ENCODE results near the gene LRRFIP1. TPM values are rescaled to one million over a fixed set of nuclear protein-coding genes. Genes with fewer than 3 reads are reported as not detected.

LRRFIP1 gene
- total and polyA plus RNA-seq, 9 donors: 27.4 to 71.1 (median 56.1) TPM

GRCh38 chr2:237671466-237672138 is 44.2 kb downstream of the LRRFIP1 start:
- Histone ChIP-seq H3K27me3 (no peaks in the 10 kb centered on the region), H3K27ac (no peak overlapping the region), H3K4me1 (ENCODE audit: insufficient read depth) (peaks cover 17% of the 10 kb centered on the region), H3K9me3 (no peaks in the 10 kb centered on the region), H3K4me3 (no peak overlapping the region), H3K36me3 (no peaks in the 10 kb centered on the region)
- intact Hi-C loops (cut with DNase I): loop anchor here in 1 of 4 donors (10.0 kb wide), 1 partner anchor 73 kb away; no protein-coding TSS in a partner anchor
- TF ChIP-seq POLR2A (IDR thresholded peaks at IDR 0.05): no peak
- TF ChIP-seq CTCF (IDR thresholded peaks at IDR 0.05): no peak
- no peak for TF ChIP-seq EP300 (IDR thresholded peaks at IDR 0.05)
- 82 to 94% (median 92%) methylated on average over 7 of the region's 7 CpGs for WGBS, 3 donors
- no peak for DNase-seq

- 90 to 91% (median 91%) methylated on average over 8 of the region's 8 CpGs for WGBS, 3 donors
- intact Hi-C loops (cut with DNase I): loop anchor here in 1 of 4 donors (10.0 kb wide), 1 partner anchor 72 kb away; no protein-coding TSS in a partner anchor
- Histone ChIP-seq H3K4me1 (ENCODE audit: insufficient read depth) (peaks cover 21% of the 10 kb centered on the region), H3K36me3 (no peaks in the 10 kb centered on the region), H3K9me3 (no peaks in the 10 kb centered on the region), H3K4me3 (no peak overlapping the region), H3K27me3 (no peaks in the 10 kb centered on the region), H3K27ac (no peak overlapping the region)
- TF ChIP-seq CTCF (IDR thresholded peaks at IDR 0.05): no peak
- TF ChIP-seq EP300 (IDR thresholded peaks at IDR 0.05): no peak
- no peak for TF ChIP-seq POLR2A (IDR thresholded peaks at IDR 0.05)
- DNase-seq: no peak
Observed at GRCh38 chr2:237672731-237673129, 45.3 kb downstream of the LRRFIP1 start.

- H3K4me1 ChIP-seq (ENCODE audit: insufficient read depth): peaks cover 23% of the 10 kb centered on the region
- WGBS, 3 donors: 76 to 85% (median 85%) methylated on average over 39 of the region's 39 CpGs
- no peak overlapping the region for H3K4me3 ChIP-seq
- DNase-seq: no peak
- intact Hi-C loops (cut with DNase I): loop anchor here in 1 of 4 donors (10.0 kb wide), 1 partner anchor 71 kb away; no protein-coding TSS in a partner anchor
- TF ChIP-seq POLR2A (IDR thresholded peaks at IDR 0.05): no peak
- TF ChIP-seq CTCF (IDR thresholded peaks at IDR 0.05): peak in 1 of 3 donors; percentile 15
- no peak for TF ChIP-seq EP300 (IDR thresholded peaks at IDR 0.05)
- H3K36me3 ChIP-seq: no peaks in the 10 kb centered on the region
- H3K27me3 ChIP-seq: no peaks in the 10 kb centered on the region
- no peak overlapping the region for H3K27ac ChIP-seq
- H3K9me3 ChIP-seq: no peaks in the 10 kb centered on the region
Observed at GRCh38 chr2:237673130-237674001, 46.0 kb downstream of the LRRFIP1 start.

- peaks cover 23% of the 10 kb centered on the region for H3K4me1 ChIP-seq (ENCODE audit: insufficient read depth)
- DNase-seq: peak; percentile 72 to 86 (median 77)
- no peak overlapping the region for H3K27ac ChIP-seq
- H3K36me3 ChIP-seq: no peaks in the 10 kb centered on the region
- TF ChIP-seq EP300 (IDR thresholded peaks at IDR 0.05): no peak
- no peak for TF ChIP-seq CTCF (IDR thresholded peaks at IDR 0.05)
- peak; percentile 18 for TF ChIP-seq POLR2A (IDR thresholded peaks at IDR 0.05)
- H3K9me3 ChIP-seq: no peaks in the 10 kb centered on the region
- no peak overlapping the region for H3K4me3 ChIP-seq
- H3K27me3 ChIP-seq: no peaks in the 10 kb centered on the region
- WGBS, 3 donors: 13 to 17% (median 15%) methylated on average over 17 of the region's 17 CpGs
- intact Hi-C loops (cut with DNase I): loop anchor here in 1 of 4 donors (10.0 kb wide), 1 partner anchor 70 kb away; no protein-coding TSS in a partner anchor
Observed at GRCh38 chr2:237674731-237675276, 47.4 kb downstream of the LRRFIP1 start.

All from ovary (tissue), 9 donors.